ENCODE results near the gene HELT.

Gene HELT

DNA sequence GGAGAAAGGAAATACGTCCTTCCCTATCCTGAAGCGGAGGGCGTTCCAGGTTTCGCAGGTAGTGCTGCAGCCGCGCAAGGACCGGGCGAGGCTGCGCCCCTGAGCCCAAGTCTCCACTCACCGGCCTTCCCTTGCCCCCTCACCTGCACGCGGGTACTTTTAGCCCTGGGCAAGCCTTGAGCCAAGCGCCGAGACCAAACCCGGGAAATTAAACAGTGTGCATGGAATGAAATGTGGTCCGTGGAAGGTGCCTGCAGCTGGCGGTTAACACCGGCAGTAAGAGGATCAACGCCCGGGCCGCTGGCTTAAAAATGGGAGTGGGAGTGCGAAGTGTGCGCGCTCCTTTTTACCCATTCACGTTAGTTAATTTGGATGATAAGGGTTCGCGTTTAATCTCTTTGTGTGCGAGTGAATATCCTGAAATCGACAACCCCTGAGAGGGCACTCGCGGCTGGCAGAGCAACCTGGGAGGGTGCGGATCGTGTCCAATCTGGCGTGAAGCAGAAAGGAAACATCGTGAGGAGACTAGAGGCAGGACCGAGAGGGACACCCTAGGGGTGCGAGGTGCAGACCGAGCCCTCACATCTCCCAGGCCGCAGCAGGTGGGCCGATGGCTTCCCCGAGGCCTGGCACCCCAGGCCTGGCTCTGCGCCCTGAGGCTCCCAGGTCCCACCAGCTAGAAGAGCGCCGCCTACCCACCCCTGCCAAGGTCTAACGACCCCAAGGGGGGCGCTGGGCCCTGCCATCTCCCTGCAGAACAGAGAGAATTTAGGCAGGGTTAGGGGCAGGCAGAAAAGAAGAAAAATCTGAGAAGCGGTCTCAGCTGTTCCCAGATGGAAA is 2.0 kb upstream of the HELT start:
- no peak for FAIRE-seq

GRCh38 chr4:185016946-185017758 is 1.1 kb upstream of the HELT start:
- TF ChIP-seq POLR2A (IDR thresholded peaks at IDR 0.05; ENCODE audit: low read depth, low read length): no peak
- DNase-seq (ENCODE audit: insufficient read length, low spot score): no peak
- FAIRE-seq: no peak

More for the DNA sequence above, 2.0 kb upstream of the HELT start:
- no peak for TF ChIP-seq POLR2A (IDR thresholded peaks at IDR 0.05; ENCODE audit: low read depth, low read length)
- DNase-seq (ENCODE audit: insufficient read length, low spot score): no peak

GRCh38 chr4:185018834-185019455 is 655 bp downstream of the HELT start:
- no peak for DNase-seq (ENCODE audit: insufficient read length, low spot score)

DNA sequence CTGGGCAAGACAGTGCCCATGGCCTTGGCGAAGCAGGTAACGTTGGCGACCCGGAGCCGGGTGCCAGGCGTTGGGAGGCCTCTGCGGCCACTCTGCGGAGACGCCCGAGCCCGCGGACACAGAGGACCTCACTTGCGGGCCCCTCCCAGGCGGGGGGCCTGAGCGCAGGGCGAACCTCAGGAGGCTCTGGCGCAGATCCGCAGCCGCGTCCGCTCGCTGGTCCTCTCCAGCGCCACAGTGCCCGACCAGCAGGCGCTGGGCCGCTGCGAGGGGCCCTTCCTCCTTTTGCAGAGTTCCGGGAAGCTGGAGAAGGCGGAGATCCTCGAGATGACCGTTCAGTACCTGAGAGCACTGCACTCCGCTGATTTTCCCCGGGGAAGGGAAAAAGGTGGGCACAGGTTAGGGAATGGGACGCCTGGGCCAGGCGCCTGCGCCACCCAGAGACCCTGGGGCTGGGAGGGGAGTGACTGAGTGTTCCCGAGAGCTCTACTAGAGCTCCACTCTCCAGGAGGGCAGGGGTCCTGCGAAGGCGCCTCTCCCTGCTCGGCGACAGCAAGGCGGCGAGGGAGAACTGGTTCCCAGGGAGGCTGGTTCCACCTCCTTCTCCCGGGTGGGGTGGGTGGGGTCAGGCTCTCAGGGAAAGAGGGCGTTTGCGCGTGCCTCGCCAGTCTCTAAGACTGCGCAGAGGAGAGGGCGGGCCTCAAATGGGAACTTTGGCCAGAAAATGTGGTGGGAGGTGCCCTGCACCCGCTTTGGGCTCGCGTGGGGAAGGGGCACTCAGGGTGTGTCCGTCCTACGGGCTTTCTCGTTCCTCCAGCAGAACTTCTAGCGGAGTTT is 1.4 kb downstream of the HELT start:
- TF ChIP-seq POLR2A (IDR thresholded peaks at IDR 0.05; ENCODE audit: low read depth, low read length): no peak
- FAIRE-seq (no peak), DNase-seq (ENCODE audit: insufficient read length, low spot score) (no peak)

More at GRCh38 chr4:185018834-185019455, 655 bp downstream of the HELT start:
- no peak for TF ChIP-seq POLR2A (IDR thresholded peaks at IDR 0.05; ENCODE audit: low read depth, low read length)
- FAIRE-seq: no peak

DNA sequence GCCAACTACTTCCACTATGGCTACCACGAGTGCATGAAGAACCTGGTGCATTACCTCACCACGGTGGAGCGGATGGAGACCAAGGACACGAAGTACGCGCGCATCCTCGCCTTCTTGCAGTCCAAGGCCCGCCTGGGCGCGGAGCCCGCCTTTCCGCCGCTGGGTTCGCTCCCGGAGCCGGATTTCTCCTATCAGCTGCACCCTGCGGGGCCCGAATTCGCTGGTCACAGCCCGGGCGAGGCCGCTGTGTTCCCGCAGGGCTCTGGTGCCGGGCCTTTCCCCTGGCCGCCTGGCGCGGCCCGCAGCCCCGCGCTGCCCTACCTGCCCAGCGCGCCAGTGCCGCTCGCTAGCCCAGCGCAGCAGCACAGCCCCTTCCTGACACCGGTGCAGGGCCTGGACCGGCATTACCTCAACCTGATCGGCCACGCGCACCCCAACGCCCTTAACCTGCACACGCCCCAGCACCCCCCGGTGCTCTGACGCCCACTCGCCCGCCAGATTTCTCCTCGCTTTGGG is 2.1 kb downstream of the HELT start:
- FAIRE-seq (no peak), DNase-seq (ENCODE audit: insufficient read length, low spot score) (no peak)
- no peak for TF ChIP-seq POLR2A (IDR thresholded peaks at IDR 0.05; ENCODE audit: low read depth, low read length)

- TF ChIP-seq POLR2A (IDR thresholded peaks at IDR 0.05; ENCODE audit: low read depth, low read length): no peak
- FAIRE-seq (no peak), DNase-seq (ENCODE audit: insufficient read length, low spot score) (no peak)
Observed at GRCh38 chr4:185020863-185021761, 2.8 kb downstream of the HELT start.

GRCh38 chr4:185023471-185023870 is 5.2 kb downstream of the HELT start:
- TF ChIP-seq POLR2A (IDR thresholded peaks at IDR 0.05; ENCODE audit: low read depth, low read length): no peak
- no peak for FAIRE-seq
- DNase-seq (ENCODE audit: insufficient read length, low spot score): no peak

DNA sequence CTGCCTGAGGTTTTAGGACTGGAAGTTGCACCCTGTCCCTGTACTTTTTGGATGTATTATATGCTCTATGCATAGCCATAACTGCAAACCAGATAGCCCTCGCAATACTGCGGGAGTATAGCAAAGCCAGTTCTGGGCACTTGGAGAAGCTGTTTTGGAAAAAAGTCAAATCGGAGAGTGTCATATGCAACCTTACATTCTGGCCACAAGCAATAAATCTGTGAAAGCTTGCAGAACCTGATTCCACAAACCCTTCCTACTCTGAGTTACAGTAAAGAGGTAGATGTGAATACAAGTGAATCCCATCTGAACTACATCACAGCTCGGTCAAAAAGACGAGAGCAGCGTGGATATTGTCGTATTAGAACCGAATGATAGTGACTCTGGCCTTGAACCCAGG is 10.3 kb downstream of the HELT start:
- no peak for FAIRE-seq
- no peak for DNase-seq (ENCODE audit: insufficient read length, low spot score)
- no peak for TF ChIP-seq POLR2A (IDR thresholded peaks at IDR 0.05; ENCODE audit: low read depth, low read length)

- DNase-seq (ENCODE audit: insufficient read length, low spot score) (no peak), FAIRE-seq (no peak)
- TF ChIP-seq POLR2A (IDR thresholded peaks at IDR 0.05; ENCODE audit: low read depth, low read length): no peak
Observed at GRCh38 chr4:185031611-185032010, 13.3 kb downstream of the HELT start.

DNA sequence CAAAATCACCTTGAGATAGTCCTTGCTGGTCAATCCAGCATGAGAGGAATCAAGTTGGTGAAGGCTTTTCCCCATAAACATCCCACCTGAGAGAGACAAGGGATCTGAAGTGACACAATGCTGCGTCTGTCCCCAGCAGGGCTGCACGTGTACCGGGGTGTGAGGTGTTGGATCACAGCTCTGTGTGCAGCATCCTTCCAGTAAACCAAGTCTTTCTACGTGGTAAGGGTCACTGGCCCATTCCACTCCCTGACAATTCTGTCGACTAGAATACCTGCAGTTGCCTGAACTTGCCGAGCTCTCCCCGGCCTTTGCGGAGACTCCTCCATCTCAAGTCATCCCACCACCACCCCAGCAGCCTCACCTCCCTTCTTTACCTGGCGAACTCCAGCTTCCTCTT is 14.8 kb downstream of the HELT start:
- FAIRE-seq (no peak), DNase-seq (ENCODE audit: insufficient read length, low spot score) (no peak)
- no peak for TF ChIP-seq POLR2A (IDR thresholded peaks at IDR 0.05; ENCODE audit: low read depth, low read length)

- DNase-seq (ENCODE audit: insufficient read length, low spot score) (no peak), FAIRE-seq (no peak)
- no peak for TF ChIP-seq POLR2A (IDR thresholded peaks at IDR 0.05; ENCODE audit: low read depth, low read length)
Observed at GRCh38 chr4:185033950-185034349, 15.7 kb downstream of the HELT start.

DNA sequence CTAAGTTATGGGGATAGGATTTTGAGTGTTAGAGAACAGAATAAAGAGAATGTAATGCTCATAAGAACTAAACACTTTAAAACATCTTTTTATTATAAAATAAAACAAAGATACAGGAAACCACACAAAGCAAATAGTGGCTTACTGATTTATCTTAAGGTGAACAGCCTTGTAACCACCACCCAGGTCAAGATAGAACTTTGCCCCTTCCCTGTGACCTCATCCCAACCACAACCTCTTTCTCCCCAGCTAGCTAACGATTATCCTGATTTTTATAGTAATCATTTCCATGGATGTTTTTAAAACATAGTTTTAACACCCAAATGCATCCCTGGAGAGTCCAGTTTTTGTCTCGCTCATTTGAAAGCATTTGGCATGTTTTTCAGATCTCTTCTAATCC is 17.0 kb downstream of the HELT start:
- no peak for TF ChIP-seq POLR2A (IDR thresholded peaks at IDR 0.05; ENCODE audit: low read depth, low read length)
- DNase-seq (ENCODE audit: insufficient read length, low spot score) (no peak), FAIRE-seq (no peak)

Data from H54 (cell line).